HG03571 (cell line): Measurements from ENCODE around the gene DVL2.

ENCODE experiments used
- ATAC-seq: cut with Tn5 transposase; IDR thresholded peaks from one replicate; pipeline ENCODE4 v1.9.1; 2021; ENCODE audit not compliant: unreplicated experiment

The DVL2 gene

DNA sequence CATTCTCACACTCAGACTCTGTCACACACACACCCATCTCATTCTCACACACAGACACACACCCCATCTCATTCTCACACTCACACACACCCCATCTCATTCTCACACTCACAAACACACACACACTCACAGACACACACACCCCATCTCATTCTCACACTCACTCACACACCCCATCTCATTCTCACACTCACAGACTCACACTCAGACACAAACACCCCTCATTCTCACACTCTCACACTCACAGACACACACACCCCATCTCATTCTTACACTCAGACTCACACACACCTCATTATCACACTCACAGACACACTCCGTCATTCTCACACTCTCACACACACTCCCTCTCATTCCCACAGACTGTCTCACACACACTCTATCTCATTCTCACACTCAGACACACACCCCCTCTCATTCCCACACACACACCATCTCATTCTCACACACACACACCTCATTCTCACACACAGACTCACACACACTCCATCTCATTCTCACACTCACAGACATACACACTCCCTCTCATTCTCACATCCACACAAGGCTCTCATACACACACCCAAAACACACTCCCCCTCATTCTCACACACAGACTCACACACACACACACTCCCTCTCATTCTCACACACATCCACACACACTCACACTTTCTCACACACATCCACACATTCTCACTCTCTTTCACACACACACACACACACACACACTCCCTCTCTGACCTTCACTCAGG is 58.0 kb downstream of the DVL2 start:
- no peak for ATAC-seq
